GM23248 (cell line): ENCODE data around the gene UPK3B.

Experiments
- EZH2 ChIP-seq: fragments of 200-600 bp; sonication (generic); IDR thresholded peaks from 2 replicates; pipeline ENCODE4 v1.6.1; 2018; ENCODE audit warnings: antibody characterized with exemption, mild to moderate bottlenecking; ENCODE audit not compliant: insufficient read depth, poor library complexity, severe bottlenecking
- EZH2phosphoT487 ChIP-seq: fragments of 200-600 bp; sonication (generic); IDR thresholded peaks from 2 replicates; pipeline ENCODE4 v1.6.1; 2018; ENCODE audit warnings: antibody characterized with exemption, moderate library complexity, mild to moderate bottlenecking, low read depth; ENCODE audit not compliant: insufficient read depth

DNA sequence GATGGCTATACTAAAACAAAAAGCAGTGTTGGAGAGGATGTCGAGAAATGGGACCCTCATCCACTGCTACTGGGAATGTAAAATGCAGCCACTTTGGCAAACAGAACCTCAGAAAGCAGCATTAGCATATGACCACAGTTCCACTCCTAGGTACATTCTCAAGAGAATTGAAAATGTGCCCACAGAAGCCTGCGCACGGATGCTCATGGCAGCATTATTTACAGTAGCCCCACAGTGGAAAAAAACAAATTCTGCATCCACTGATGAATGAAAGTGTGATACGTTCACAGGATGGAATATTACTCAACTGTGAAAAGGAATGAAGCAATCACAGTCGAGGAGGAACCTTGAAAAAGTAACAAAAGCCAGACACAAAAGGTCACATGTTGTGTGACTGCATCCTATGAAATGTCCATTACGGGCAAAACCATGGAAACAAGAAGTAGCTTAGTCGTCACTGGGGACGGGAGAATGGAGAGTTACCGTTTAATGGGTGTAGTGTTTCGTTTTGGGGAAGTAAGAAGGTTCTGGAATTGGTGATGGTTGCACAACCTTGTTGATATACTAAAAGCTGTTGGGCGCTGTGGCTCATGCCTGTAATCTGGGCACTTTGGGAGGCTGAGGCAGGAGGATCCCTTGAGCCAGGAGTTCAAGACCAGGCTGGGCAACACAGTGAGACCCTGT, 2.5 kb upstream of the UPK3B start:
- TF ChIP-seq EZH2 (no peak), EZH2phosphoT487 (no peak)
